H9 (cell line): ENCODE data around the gene SEMA5A. TPM values are rescaled to one million over a fixed set of nuclear protein-coding genes. Genes with fewer than 3 reads are reported as not detected.

Experiments
- DNase-seq: peaks from one replicate; pipeline ENCODE4 v3.0.0-alpha.2; 2017
- H2AFZ ChIP-seq: one replicate; pipeline ENCODE4 v1.6.1; 2013; ENCODE audit warnings: mild to moderate bottlenecking, low read length, control low read depth, moderate library complexity
- H2AK5ac ChIP-seq: 2 replicates; pipeline ENCODE4 v1.6.1; 2013; ENCODE audit warnings: low read length, control low read depth, mixed read lengths; ENCODE audit not compliant: insufficient read length
- H2BK120ac ChIP-seq: one replicate; pipeline ENCODE4 v1.6.1; 2013; ENCODE audit warnings: low read depth, mild to moderate bottlenecking, low read length, control low read depth, inconsistent platforms; ENCODE audit not compliant: poor library complexity, severe bottlenecking
- H2BK12ac ChIP-seq: 2 replicates; pipeline ENCODE4 v1.6.1; 2013; ENCODE audit warnings: low read length, control low read depth, mixed read lengths, low read depth; ENCODE audit not compliant: insufficient read length
- H2BK15ac ChIP-seq: 2 replicates; pipeline ENCODE4 v1.6.1; 2013; ENCODE audit warnings: low read depth, low read length, control low read depth
- H2BK20ac ChIP-seq: one replicate; pipeline ENCODE4 v1.6.1; 2013; ENCODE audit warnings: low read depth, mild to moderate bottlenecking, low read length, control low read depth, inconsistent platforms; ENCODE audit not compliant: poor library complexity, severe bottlenecking
- H2BK5ac ChIP-seq: 2 replicates; pipeline ENCODE4 v1.6.1; 2013; ENCODE audit warnings: low read length, control low read depth, mixed read lengths; ENCODE audit not compliant: insufficient read length
- H3K14ac ChIP-seq: 2 replicates; pipeline ENCODE4 v1.6.1; 2013; ENCODE audit warnings: low read length, control low read depth; ENCODE audit not compliant: insufficient read depth
- H3K18ac ChIP-seq: 2 replicates; pipeline ENCODE4 v1.6.1; 2013; ENCODE audit warnings: low read depth, mild to moderate bottlenecking, mixed read lengths, low read length, control low read depth; ENCODE audit not compliant: insufficient read length
- H3K23ac ChIP-seq: 2 replicates; pipeline ENCODE4 v1.6.1; 2013; ENCODE audit warnings: low read length, control low read depth, mixed read lengths, low read depth; ENCODE audit not compliant: insufficient read length
- H3K23me2 ChIP-seq: 2 replicates; pipeline ENCODE4 v1.6.1; 2013; ENCODE audit warnings: low read depth, mild to moderate bottlenecking, mixed read lengths, low read length, control low read depth; ENCODE audit not compliant: insufficient read length, poor library complexity, severe bottlenecking
- H3K27ac ChIP-seq: 2 replicates; pipeline ENCODE4 v1.5.1; 2013; ENCODE audit warnings: low read length, control low read depth, mixed read lengths, low read depth; ENCODE audit not compliant: insufficient read length
- H3K27me3 ChIP-seq: 2 replicates; pipeline ENCODE4 v1.6.1; 2013; ENCODE audit warnings: low read length, control low read depth, inconsistent platforms; ENCODE audit not compliant: insufficient read depth
- H3K4ac ChIP-seq: 2 replicates; pipeline ENCODE4 v1.6.1; 2013; ENCODE audit warnings: low read depth, mild to moderate bottlenecking, control low read depth, inconsistent platforms, low read length, moderate library complexity
- H3K4me1 ChIP-seq: 2 replicates; pipeline ENCODE4 v1.6.1; 2013; ENCODE audit warnings: low read length, control low read depth, inconsistent platforms; ENCODE audit not compliant: insufficient read depth
- H3K4me2 ChIP-seq: 2 replicates; pipeline ENCODE4 v1.6.1; 2013; ENCODE audit warnings: low read length, control low read depth, mixed read lengths; ENCODE audit not compliant: insufficient read length, insufficient read depth
- H3K56ac ChIP-seq: 2 replicates; pipeline ENCODE4 v1.6.1; 2013; ENCODE audit warnings: low read depth, mild to moderate bottlenecking, mixed read lengths, low read length, control low read depth; ENCODE audit not compliant: insufficient read length
- H3K79me1 ChIP-seq: 2 replicates; pipeline ENCODE4 v1.6.1; 2013; ENCODE audit warnings: low read depth, mild to moderate bottlenecking, moderate library complexity, low read length, control low read depth, inconsistent platforms; ENCODE audit not compliant: insufficient read depth, poor library complexity, severe bottlenecking
- H3K79me2 ChIP-seq: 2 replicates; pipeline ENCODE4 v1.6.1; 2013; ENCODE audit warnings: low read length, control low read depth, inconsistent platforms; ENCODE audit not compliant: insufficient read depth
- H3K9ac ChIP-seq: 2 replicates; pipeline ENCODE4 v1.6.1; 2013; ENCODE audit warnings: low read length, control low read depth, mixed read lengths; ENCODE audit not compliant: insufficient read length; ENCODE audit errors: extremely low read depth
- H3K9me3 ChIP-seq: one replicate; pipeline ENCODE4 v1.6.1; 2013; ENCODE audit warnings: low read depth, low read length, inconsistent platforms; ENCODE audit not compliant: control insufficient read depth
- H3T11ph ChIP-seq: one replicate; pipeline ENCODE4 v1.6.1; 2013; ENCODE audit warnings: mild to moderate bottlenecking, low read length, control low read depth, inconsistent platforms
- H4K20me1 ChIP-seq: one replicate; pipeline ENCODE4 v1.6.1; 2013; ENCODE audit not compliant: control insufficient read depth, insufficient read length, insufficient read depth
- H4K5ac ChIP-seq: 2 replicates; pipeline ENCODE4 v1.6.1; 2013; ENCODE audit warnings: low read depth, mild to moderate bottlenecking, mixed read lengths, low read length, control low read depth; ENCODE audit not compliant: insufficient read length
- H4K8ac ChIP-seq: replicated peaks from 2 replicates; pipeline ENCODE4 v1.6.1; 2013; ENCODE audit warnings: low read length, control low read depth, mixed read lengths, low read depth; ENCODE audit not compliant: insufficient read length
- H4K91ac ChIP-seq: 2 replicates; pipeline ENCODE4 v1.6.1; 2013; ENCODE audit warnings: low read depth, mild to moderate bottlenecking, moderate library complexity, mixed read lengths, low read length, control low read depth; ENCODE audit not compliant: insufficient read length
- H3K27ac Mint-ChIP-seq, 3 experiments: 2 replicates in 2 of 3; 3 replicates in 1 of 3; pipeline ENCODE4 v1.8.0; 2020 to 2021; ENCODE audit warnings: mixed read lengths in 3 of 3, mild to moderate bottlenecking in 1 of 3, moderate library complexity in 1 of 3
- H3K27me3 Mint-ChIP-seq: 2 replicates; pipeline ENCODE4 v1.8.0; 2021; ENCODE audit warnings: low read depth, mild to moderate bottlenecking, moderate library complexity, mixed read lengths
- H3K36me3 Mint-ChIP-seq, 3 experiments: 2 replicates in 2 of 3; 3 replicates in 1 of 3; pipeline ENCODE4 v1.8.0; 2020 to 2021; ENCODE audit warnings: low read depth in 3 of 3, mixed read lengths in 3 of 3; ENCODE audit not compliant: insufficient read depth in 1 of 3
- H3K4me1 Mint-ChIP-seq, 2 experiments: 2 replicates each; pipeline ENCODE4 v1.8.0; 2020; ENCODE audit warnings: mixed read lengths in 2 of 2
- H3K4me3 Mint-ChIP-seq, 2 experiments: 2 replicates in 1 of 2; 3 replicates in 1 of 2; pipeline ENCODE4 v1.8.0; 2020 to 2021; ENCODE audit warnings: mild to moderate bottlenecking in 2 of 2, mixed read lengths in 2 of 2, moderate library complexity in 1 of 2
- H3K9me3 Mint-ChIP-seq, 2 experiments: 2 replicates in 1 of 2; 3 replicates in 1 of 2; pipeline ENCODE4 v1.8.0; 2020; ENCODE audit warnings: mild to moderate bottlenecking in 2 of 2, mixed read lengths in 2 of 2, moderate library complexity in 1 of 2
- WGBS: extraction: QIAGEN DNeasy Blood & Tissue Kit; methylation state at CpG from one replicate; pipeline ENCODE4 v1.1.7; 2013; ENCODE audit warnings: missing lambda C conversion rate, low lambda C conversion rate, mixed read lengths; ENCODE audit not compliant: insufficient read length; ENCODE audit errors: extremely low coverage; 5-methylcytosine and 5-hydroxymethylcytosine counted together
- total RNA-seq: library from RNA; stranded (reverse); gene quantifications from 2 replicates; pipeline ENCODE4 v1.2.1, GENCODE V29; 2021
- TF ChIP-seq, protein P1 (sequence below): fragments of 200-600 bp; sonication (generic); conservative IDR thresholded peaks from 3 replicates; pipeline ENCODE4 v1.8.0; 2021; ENCODE audit warnings: antibody characterized with exemption, mild to moderate bottlenecking

SEMA5A gene
- total RNA-seq, 1 experiment from 2014 or later, result 4.3 TPM

- no peak overlapping the region for H3K4ac ChIP-seq
- no peaks in the 10 kb centered on the region for H3K79me1 ChIP-seq
- Mint-ChIP-seq H3K4me1 (0 out of 4 replicates have a peak, but pooled peaks cover 0 to 2% of the 10 kb centered on the region in 2 experiments), H3K36me3 (no peaks in the 10 kb centered on the region), H3K4me3 (no peak overlapping the region), H3K27ac (no peak overlapping the region), H3K27me3 (no peaks in the 10 kb centered on the region; the same call in 1 of the 2 replicates), H3K9me3 (no peaks in the 10 kb centered on the region)
- no peaks in the 10 kb centered on the region for H3K23me2 ChIP-seq
- H2BK120ac ChIP-seq, result no peak overlapping the region
- no peak overlapping the region for H2BK5ac ChIP-seq
- H3K14ac ChIP-seq, result no peak overlapping the region
- H2AFZ ChIP-seq, result no peak overlapping the region
- H2BK12ac ChIP-seq, result no peak overlapping the region
- H3K4me2 ChIP-seq, result no peak overlapping the region
- no peak overlapping the region for H2BK15ac ChIP-seq
- WGBS, result no CpG with 5 or more reads among the region's 3 CpGs
- H3K27ac ChIP-seq, result no peak overlapping the region
- no peak overlapping the region for H2BK20ac ChIP-seq
- no peak overlapping the region for H3K56ac ChIP-seq
- TF ChIP-seq, protein P1, sequence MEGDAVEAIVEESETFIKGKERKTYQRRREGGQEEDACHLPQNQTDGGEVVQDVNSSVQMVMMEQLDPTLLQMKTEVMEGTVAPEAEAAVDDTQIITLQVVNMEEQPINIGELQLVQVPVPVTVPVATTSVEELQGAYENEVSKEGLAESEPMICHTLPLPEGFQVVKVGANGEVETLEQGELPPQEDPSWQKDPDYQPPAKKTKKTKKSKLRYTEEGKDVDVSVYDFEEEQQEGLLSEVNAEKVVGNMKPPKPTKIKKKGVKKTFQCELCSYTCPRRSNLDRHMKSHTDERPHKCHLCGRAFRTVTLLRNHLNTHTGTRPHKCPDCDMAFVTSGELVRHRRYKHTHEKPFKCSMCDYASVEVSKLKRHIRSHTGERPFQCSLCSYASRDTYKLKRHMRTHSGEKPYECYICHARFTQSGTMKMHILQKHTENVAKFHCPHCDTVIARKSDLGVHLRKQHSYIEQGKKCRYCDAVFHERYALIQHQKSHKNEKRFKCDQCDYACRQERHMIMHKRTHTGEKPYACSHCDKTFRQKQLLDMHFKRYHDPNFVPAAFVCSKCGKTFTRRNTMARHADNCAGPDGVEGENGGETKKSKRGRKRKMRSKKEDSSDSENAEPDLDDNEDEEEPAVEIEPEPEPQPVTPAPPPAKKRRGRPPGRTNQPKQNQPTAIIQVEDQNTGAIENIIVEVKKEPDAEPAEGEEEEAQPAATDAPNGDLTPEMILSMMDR, result no peak
- no peak overlapping the region for H3K9ac ChIP-seq
- no peak overlapping the region for H4K8ac ChIP-seq
- no peak overlapping the region for H3K23ac ChIP-seq
- H3K18ac ChIP-seq, result no peak overlapping the region
- H3K27me3 ChIP-seq, result no peaks in the 10 kb centered on the region
- H4K5ac ChIP-seq, result no peak overlapping the region
- no peak overlapping the region for H4K91ac ChIP-seq
- DNase-seq, result no peak
- H3K79me2 ChIP-seq, result no peaks in the 10 kb centered on the region
- H2AK5ac ChIP-seq, result no peak overlapping the region
- no peaks in the 10 kb centered on the region for H4K20me1 ChIP-seq
- H3K9me3 ChIP-seq, result no peaks in the 10 kb centered on the region
- no peak overlapping the region for H3T11ph ChIP-seq
- no peaks in the 10 kb centered on the region for H3K4me1 ChIP-seq
These were observed 198.8 kb downstream of the SEMA5A start for GRCh38 chr5:9347032-9347431.
